HG02610 (cell line): ENCODE results near the gene NAALADL1.
"Not testable (repeated sequence)": the region's sequence is repeated elsewhere in the genome, so short reads cannot be mapped to it uniquely, and the experiment has no call there.

Experiments
- ATAC-seq: cut with Tn5 transposase; IDR thresholded peaks from one replicate; pipeline ENCODE4 v1.9.1; 2021; ENCODE audit warnings: mild to moderate bottlenecking, moderate library complexity; ENCODE audit not compliant: unreplicated experiment

The NAALADL1 gene

DNA sequence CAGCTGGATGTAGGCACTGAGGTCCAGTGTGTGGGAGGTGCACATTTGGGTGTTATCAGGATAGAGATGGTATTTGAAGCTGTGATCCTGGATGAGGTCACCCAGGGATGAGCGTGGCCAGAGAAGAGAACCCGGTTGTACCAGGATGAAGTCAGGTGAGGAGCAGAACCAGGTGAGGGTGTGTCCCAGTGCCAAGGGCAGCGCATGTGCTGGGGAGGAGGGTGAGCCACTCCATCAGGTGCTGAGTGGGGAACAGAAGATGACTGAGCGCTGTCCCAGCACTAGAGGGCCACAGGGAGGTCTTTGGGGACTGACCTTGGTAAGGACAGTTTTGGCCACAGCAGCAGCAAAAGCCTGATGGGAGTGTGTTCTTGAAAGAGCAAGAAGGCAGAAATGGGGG, 41.6 kb downstream of the NAALADL1 start:
- ATAC-seq: no peak

DNA sequence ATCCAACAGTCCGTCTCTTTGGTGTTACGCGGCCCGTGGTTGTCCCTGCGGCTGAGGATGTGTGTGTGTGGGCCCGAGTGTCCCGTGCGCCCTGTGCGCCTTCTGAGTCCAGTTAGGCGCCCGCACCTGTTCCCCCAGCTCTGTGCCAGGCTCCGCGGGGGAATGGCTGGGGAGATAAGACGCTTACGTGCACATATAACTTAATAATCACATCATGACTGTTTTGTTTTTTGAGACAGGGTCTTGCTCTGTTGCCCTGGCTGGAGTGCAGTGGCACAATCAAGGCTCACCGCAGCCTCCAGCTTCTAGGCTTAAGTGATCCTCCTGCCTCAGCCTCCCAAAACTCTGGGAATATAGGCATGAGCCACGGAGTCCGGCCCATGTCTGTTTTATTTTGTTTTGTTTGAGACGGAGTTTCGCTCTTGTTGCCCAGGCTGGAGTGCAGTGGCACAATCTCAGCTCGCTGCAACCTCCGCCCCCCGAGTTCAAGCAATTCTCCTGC, 43.6 kb downstream of the NAALADL1 start:
- ATAC-seq: no peak

DNA sequence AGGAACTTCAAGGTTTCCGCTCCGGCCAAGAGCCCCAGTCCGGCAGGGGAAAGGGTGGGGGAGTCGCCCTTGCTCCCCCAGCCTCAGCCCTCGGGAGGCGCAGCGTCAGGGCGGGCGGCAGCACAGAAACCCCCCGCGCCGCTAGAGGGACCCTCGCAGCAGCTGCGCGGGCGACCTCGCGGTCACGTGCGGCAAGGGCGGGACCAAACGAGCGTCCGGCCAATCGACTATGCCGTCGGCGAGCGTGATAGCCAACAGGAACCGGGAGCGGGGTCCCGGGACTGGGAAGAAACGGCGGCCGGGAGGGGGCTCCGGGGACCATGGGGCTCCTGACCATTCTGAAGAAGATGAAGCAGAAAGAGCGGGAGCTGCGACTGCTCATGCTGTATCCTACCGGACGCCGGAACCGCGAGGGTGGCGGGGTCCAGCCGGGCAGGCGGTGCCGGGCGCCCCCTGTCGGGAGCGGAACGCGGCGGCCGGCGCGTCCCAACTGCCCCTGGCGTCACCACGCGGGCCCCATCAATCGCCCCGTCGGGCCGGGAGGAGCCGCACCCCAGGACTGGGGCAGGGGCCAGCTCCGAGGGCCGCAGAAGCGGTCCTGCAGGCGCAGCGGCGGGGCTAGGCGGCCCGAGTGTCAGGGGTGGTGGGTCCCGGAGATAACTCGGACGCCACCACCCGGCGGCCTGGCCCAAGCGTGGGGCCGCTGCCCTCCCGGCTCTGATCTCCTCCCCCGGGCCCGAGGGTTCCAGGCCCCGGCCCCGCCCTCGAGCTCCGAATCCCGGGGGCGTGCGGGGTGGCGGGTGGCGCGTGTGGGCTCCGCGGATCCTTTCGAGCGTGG, 44.2 kb downstream of the NAALADL1 start, which contains the start of gene ARL2:
Gene ARL2, plus strand, starts transcription at position 273 of the 838 bp plus-strand sequence. Its CDS starts 48 bp downstream, at position 321.
- peak; percentile 70 for ATAC-seq

DNA sequence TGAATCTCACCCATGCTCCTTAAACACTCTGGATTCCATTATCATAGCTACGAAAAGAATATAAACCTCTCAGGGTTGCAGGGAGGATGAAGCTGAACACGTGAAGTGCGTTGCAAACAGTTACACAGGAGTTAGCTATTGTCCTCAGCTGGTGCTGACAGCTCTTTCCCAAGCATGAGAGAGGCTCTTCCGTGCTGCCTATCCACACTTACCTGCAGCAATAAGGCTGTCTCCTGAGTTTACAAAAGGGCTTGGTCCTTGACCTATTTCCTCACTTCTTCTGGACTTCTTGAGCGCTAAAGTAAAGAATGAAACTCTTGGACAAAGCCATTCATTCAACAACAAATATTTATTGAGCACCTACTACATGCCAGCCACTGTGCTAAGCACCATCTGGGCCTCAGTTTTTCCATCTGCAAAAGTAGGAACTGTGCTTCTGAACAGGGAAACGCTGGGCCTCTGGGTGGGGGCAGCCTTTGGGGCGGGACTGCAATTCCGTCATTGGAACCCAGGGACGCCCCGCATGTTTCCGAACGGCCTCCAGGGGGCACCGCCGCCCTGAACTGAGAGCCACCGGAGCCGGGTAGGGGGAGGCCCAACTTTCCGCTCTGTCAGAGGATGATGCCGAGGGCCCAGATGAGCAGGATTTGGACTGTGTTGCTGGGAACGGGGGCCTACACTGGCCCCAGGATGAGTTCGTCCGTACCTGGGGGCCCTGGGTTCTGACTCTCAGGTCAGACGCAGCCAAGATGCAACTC, 45.0 kb downstream of the NAALADL1 start:
- ATAC-seq: peak; percentile 65

DNA sequence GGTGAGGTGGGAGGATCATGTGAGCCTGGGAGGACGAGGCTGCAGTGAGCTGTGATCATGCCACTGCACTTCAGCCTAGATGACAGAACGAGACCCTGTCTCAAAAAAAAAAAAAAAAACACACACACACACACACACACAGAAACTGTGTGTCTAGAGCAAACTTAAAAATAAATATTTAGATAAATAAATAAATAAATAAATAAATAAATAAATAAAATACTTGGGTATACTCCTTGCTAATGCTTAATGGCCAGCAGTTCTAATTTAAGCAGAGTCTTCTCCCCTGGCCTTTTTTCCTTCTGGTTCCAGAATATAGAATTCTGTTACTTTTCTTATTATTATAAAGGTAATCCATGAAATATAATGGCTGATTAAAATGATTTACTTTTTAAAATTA, 49.5 kb downstream of the NAALADL1 start:
- no peak for ATAC-seq

DNA sequence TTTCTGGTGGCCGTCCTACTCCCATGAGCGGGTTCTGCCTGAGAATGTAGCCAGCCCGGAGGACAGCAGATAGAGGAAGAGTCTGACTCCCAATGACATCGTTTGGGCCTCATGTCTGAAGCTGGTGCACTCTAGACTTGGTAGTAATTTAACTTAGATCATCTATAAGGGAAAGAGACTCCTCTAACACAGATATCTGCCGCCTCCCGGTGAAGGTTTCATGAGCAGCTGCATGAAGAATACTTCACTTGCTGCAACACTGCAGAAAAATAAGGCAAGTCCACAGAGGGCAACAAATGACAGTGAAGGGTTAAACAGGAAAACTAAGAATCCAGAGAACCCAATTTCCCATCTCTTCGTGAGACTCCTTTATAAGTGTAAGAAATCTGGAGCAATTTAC, 50.3 kb downstream of the NAALADL1 start:
- ATAC-seq: no peak

DNA sequence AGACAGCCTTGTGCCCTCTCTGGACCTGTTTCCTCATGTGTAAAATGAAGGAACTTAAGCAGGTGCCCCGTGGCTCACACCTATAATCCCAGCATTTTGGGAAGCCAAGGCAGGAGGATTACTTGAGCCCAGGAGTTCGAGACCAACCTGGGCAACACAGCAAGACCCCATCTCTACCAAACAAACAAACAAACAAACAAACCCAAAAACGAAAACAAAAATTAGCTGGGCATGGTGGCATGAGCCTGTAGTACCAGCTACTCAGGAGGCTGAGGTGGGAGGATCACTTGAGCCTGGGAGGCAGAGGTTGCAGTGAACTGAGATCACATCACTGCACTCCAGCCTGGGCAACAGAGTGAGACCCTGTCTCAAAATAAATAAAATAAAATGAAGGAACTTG, 54.4 kb downstream of the NAALADL1 start:
- ATAC-seq: not testable (repeated sequence)

DNA sequence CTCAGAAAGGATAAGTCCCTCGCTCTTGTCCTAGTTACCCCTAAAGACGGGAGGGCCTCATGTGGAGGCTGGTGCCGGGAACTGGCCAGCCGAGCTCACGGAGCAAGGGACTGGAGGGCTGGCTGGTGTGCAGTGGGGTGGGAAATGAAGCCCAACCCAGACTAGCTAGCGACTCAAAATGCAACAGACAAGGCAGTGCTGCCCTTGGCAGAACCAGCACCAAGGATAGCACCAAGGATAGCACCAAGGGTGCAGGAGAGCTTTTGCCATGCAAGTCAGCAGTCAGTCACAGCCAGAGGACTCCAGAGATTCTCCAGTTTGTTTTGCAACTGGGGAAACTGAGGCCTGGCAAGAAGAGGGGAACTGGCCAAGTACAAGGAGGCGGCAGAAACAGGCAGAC, 55.1 kb downstream of the NAALADL1 start:
- no peak for ATAC-seq

DNA sequence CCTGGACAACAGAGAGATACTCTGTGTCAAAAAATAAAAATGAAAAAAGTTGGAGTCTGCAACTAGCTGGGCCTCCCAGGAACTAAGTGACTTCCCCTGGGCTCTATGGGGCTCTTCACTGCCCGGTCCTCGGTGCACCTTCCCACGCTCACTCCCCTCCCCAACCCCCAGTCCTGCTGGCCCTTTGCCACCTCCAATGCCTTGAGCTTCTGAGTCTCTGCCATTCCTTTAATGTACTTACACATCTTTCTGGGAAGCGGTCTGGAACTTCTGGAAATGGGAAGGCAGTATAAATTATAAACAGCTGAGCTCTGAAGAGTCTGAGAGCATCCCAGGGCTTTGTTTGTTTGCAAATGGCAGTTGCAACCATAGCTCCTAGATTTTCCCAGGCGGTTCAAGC, 55.6 kb downstream of the NAALADL1 start:
- ATAC-seq: no peak

DNA sequence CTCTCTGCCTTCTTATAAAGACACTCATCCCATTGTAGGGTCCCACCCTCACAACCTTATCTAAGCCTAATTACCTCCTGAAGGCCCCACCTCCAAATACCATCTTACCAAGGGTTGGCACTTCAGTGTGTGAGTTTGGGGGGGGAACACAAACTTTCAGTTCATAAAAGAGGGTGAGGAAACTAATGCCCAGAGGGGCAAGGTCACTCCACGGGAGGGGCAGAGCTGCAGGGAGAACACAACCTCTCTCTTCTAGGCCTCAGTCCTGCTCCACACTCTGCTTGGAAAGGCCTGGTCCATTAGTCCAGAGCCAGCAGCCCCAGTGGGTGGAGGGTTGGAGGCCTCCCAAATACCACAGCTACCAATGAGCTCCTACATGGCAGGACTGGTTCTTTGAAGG, 58.9 kb downstream of the NAALADL1 start:
- ATAC-seq: no peak

DNA sequence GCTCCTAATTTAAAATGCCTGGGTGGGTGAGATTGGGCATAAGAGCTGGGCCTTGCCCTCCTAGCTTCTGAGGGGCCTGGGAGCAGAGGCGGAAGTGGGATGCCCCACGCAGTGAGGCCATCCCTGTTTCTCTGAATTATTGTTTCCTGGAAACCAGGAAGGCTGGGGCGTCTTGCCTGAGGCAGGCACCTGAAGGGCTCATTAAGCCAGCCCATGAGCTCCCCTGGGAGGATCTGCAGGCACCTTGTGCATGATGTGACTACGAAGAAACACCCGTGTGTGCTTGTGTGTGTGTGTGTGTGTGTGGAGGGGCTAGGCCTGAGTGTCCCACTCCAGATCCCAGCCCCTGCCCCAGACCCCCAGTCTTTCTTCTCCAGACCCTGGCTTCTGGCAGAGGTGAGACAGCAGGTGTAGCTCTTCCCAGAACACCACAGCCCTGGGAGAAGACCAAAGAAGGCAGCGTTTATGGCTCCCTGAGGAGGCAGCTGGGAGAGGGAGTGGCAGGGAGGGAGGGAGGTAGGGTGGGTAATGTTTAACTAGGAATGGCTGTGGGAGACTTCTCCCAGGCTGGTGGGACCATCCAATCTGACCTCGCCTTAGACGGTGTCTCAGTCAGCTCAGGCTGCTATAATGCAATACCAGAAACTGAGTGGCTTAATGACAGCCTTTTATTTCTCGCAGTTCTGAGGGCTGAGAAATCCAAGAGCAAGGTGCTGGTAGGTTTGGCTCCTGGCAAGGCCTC, 59.5 kb downstream of the NAALADL1 start:
- ATAC-seq: no peak

DNA sequence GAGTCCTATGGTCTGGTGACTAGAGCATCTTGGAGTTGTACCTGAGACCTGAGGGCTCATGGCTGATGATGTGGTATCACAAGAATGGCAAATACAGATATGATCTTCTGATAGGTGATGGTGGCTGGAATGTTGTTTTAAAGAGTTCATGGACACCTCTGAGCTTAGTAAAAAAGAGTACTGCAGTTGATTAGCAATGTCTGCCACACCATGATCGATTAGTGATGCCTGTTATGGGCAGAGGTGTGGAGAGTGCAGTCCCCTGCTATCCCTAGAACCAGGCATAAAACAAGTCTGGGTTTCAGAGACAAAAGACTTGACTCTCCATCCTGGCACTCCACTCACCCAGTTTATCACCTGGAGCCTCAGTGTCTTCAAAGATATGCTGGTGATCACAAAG, 60.2 kb downstream of the NAALADL1 start:
- no peak for ATAC-seq

DNA sequence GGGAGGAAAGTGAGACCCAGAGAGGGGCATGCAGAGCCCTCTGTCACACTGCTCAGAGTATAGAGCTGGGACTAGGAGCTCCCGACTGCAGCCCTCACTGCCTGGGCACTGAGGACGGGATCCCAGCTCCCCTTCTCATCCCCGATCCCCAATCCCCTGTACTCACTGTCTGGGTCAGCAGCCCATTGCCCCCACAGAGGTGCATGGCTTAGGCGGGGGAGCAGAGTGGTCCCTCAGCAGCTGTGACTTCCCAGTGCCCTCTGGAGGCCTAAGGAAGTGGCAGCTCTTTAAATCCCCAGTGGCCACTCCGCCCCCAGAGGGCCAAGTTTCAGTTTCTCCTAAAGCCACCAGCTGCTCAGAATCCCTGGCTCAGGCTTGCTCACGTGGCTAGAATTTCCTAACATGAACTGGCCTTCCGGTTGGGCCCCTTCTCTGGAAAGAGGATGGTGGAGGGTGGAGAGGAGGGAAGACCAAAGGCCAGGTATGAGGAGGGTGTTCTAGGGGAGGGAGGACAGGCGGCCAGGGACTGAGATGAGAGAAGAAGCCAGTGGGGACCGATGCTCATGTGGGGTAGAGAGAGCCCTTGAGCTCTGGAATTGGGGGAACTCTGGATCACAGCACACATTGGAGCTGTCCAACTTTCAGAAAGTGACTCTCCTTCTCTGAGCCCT, 61.5 kb downstream of the NAALADL1 start, which contains the start of gene BATF2:
Gene BATF2, minus strand, starts transcription at position 262 of the 671 bp plus-strand sequence. Its CDS starts 57 bp downstream, at position 205.
- ATAC-seq: no peak

DNA sequence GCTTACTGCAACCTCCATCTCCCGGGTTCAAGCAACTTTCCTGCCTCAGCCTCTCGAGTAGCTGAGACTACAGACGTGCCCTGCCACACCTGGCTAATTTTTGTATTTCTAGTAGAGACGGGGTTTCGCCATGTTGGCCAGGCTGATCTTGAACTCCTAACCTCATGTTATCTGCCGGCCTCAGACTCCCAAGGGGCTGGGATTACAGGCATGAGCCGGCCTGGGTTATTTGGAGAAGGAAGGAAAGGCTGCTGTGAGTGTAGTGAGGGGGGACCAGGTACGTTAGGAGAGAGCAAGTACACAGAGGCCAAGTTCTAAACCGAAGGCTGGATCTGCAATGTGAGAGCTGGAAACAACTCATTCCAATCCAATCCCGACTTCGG, 62.0 kb downstream of the NAALADL1 start:
- no peak for ATAC-seq
